ENCODE measurements around the gene WDPCP. TPM values are rescaled to one million over a fixed set of nuclear protein-coding genes. Genes with fewer than 3 reads are reported as not detected.

WDPCP gene
- total and polyA plus RNA-seq, 10 of the 15 experiments (the other 5 are each of a cell fraction or from before 2014, with no cell fraction given), result 2.1 to 7.9 (median 4.6) TPM

GRCh38 chr2:63589148-63589958 lies 1.1 kb upstream of the WDPCP start:
- intact Hi-C loops (cut with micrococcal nuclease; ENCODE audit: unreplicated experiment), result loop anchor here (5.0 kb wide), 1 partner anchor 253 kb away; the partner anchor contains the start of gene UGP2
- Histone ChIP-seq H3K9ac (ENCODE audit: control insufficient read depth, insufficient read depth, low read length) (peak overlapping the region; percentile 95), H3K4me1 (ENCODE audit: control insufficient read depth, insufficient read depth, low read length) (peaks cover 6% of the 10 kb centered on the region), H3K27me3 (replicated peaks in 1 of 2; ENCODE audit: control insufficient read depth in 2 of 2, insufficient read depth in 2 of 2, low read length in 1 of 2) (no peaks in the 10 kb centered on the region), H3K79me2 (ENCODE audit: control insufficient read depth, insufficient read depth, low read length) (peaks cover 60% of the 10 kb centered on the region), H4K20me1 (ENCODE audit: control insufficient read depth, insufficient read depth) (no peaks in the 10 kb centered on the region), H2AFZ (ENCODE audit: control insufficient read depth, low read depth, low read length) (peak overlapping the region; percentile 88), H3K9me3 (replicated peaks; ENCODE audit: control insufficient read depth, insufficient read depth, low read length) (no peaks in the 10 kb centered on the region), H3K4me3 (peak overlapping the region; percentile 99), H3K4me2 (ENCODE audit: control insufficient read depth, insufficient read depth) (peak overlapping the region; percentile 93), H3K27ac (ENCODE audit: control insufficient read depth, insufficient read depth) (peak overlapping the region; percentile 93), H3K36me3 (ENCODE audit: control insufficient read depth in 2 of 2, insufficient read depth in 2 of 2, low read length in 1 of 2) (0 out of 4 replicates have a peak, but pooled peaks cover 0 to 4% of the 10 kb centered on the region in 2 experiments)
- BruUV-seq (replicated peaks), result TSS peak; percentile 80
- CTCF ChIA-PET, result interaction anchor here (0.7 to 1.4 kb wide), 2 partner anchors 251 to 253 kb away, joined by 3 read pairs; no protein-coding TSS in a partner anchor
- 4% methylated on average over 26 of the region's 26 CpGs for WGBS (ENCODE audit: insufficient coverage, insufficient replicate concordance, low lambda C conversion rate, missing lambda C conversion rate)
- ATAC-seq (peak; percentile 12), DNase-seq (ENCODE audit: low read depth, low spot score) (no peak), FAIRE-seq (no peak)
- in situ Hi-C loops (cut with MboI), result no loop called here
- SMC1A ChIA-PET (ENCODE audit: uncharacterized antibody, unreplicated experiment), result interaction anchor here (0.8 to 1.6 kb wide), 3 partner anchors 8 to 271 kb away, joined by 3 to 4 read pairs (median 3); no protein-coding TSS in a partner anchor
- TF ChIP-seq NKRF (conservative IDR thresholded peaks at IDR 0.05) (no peak; the same call in 1 of the 2 replicates), CHD1 (IDR thresholded peaks at IDR 0.05; ENCODE audit: low read depth, low read length) (0 out of 2 replicates have a peak, but pooled peaks have one; percentile 1), MTA3 (IDR thresholded peaks at IDR 0.05; ENCODE audit: borderline replicate concordance, low read length) (0 out of 2 replicates have a peak, but pooled peaks have one; percentile 5)
- RAD21 ChIA-PET (ENCODE audit: unreplicated experiment), result interaction anchor here (0.6 to 1.6 kb wide), 4 partner anchors 11 to 1527 kb away, joined by 3 to 6 read pairs (median 4); no protein-coding TSS in a partner anchor
- POLR2A ChIA-PET, result interaction anchor here (0.6 to 1.8 kb wide), 3 partner anchors 10 to 1763 kb away, joined by 4 to 10 read pairs (median 5); partner anchors contain the start of gene UGP2
